Breast epithelium (tissue), 4 donors: ENCODE results near the gene REPS1. TPM values are rescaled to one million over a fixed set of nuclear protein-coding genes. Genes with fewer than 3 reads are reported as not detected.
"Not testable (repeated sequence)": the region's sequence is repeated elsewhere in the genome, so short reads cannot be mapped to it uniquely, and the experiment has no call there.

Experiments used
- DNase-seq, 2 donors: peaks; one replicate each; pipeline ENCODE4 v3.0.0-alpha.2; 2019; ENCODE audit warnings: low spot score in 2 of 2
- H3K27ac ChIP-seq, 2 donors: fragments of 200-600 bp; sonication (generic) in 1 of 2; one replicate each; pipeline ENCODE4 v1.5.1; 2016 to 2019; ENCODE audit warnings: mild to moderate bottlenecking in 1 of 2
- H3K27me3 ChIP-seq, 2 donors: fragments of 200-600 bp; sonication (generic) in 1 of 2; one replicate each; pipeline versions ENCODE4 v1.5.1 to v1.6.0; 2017 to 2019; ENCODE audit warnings: control low read depth in 1 of 2, mild to moderate bottlenecking in 1 of 2
- H3K36me3 ChIP-seq: fragments of 200-600 bp; one replicate; pipeline ENCODE4 v1.5.1; 2019
- H3K4me1 ChIP-seq, 2 donors: fragments of 200-600 bp; sonication (generic); one replicate each; pipeline ENCODE4 v1.5.1; 2016 to 2019; ENCODE audit warnings: control low read depth in 1 of 2
- H3K4me3 ChIP-seq, 3 donors: fragments of 200-600 bp; sonication (generic); 1 replicate in 2 of 3; 2 replicates in 1 of 3; pipeline ENCODE4 v1.5.1; 2016 to 2019; ENCODE audit warnings: mild to moderate bottlenecking in 3 of 3, moderate library complexity in 2 of 3
- H3K9me3 ChIP-seq, 2 donors: fragments of 200-600 bp; sonication (generic) in 1 of 2; one replicate each; pipeline ENCODE4 v1.5.1; 2016 to 2019; ENCODE audit warnings: control low read depth in 1 of 2
- POLR2A ChIP-seq: fragments of 450-650 bp; IDR thresholded peaks from one replicate; pipeline ENCODE4 v1.6.1; 2016; ENCODE audit warnings: antibody characterized with exemption, mild to moderate bottlenecking, moderate library complexity
- POLR2AphosphoS5 ChIP-seq, 3 donors: sonication (generic); formaldehyde crosslinking; IDR thresholded peaks; one replicate each; pipeline ENCODE4 v1.6.1; 2017; ENCODE audit warnings: antibody characterized with exemption in 3 of 3
- intact Hi-C: fragments of 100-400 bp; cut with DNase I; formaldehyde crosslinking; loops from one replicate; pipeline ENCODE4 v1.15.1; 2023; ENCODE audit warnings: low total_unique reads
- total RNA-seq, 3 donors: library from RNA; depleted of rRNA; stranded (reverse); fragments of >200 nt; gene quantifications; one replicate each; pipeline ENCODE4 v1.1.0, GENCODE V29; 2016
- TF ChIP-seq, protein P1 (sequence below), 3 donors: fragments of 450-650 bp; IDR thresholded peaks; one replicate each; pipeline ENCODE4 v1.5.1; 2016 to 2017; ENCODE audit warnings: antibody characterized with exemption in 3 of 3, mild to moderate bottlenecking in 3 of 3, moderate library complexity in 3 of 3

Gene REPS1
- total RNA-seq, 3 donors from 2014 or later, result 40.5 to 79.9 (median 66.5) TPM

DNA sequence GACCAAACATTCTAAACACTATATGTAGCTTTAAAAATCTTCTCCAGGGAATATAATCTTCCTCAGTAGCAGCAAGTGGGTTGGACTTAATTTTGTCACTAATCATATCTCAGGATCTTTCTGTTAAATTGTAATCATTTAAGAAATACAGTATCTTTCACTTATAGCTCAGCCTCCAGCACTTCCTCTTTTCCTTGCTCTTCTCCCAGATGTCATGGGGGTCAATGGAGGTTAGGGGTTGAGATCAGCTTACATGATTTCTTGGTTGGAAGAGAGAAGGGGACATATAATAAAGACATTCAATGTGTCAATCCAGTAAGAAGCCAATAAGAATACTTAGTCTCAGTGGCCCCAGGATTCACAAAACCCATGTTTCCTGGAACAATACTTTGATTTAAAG is 15.7 kb upstream of the REPS1 start:
- intact Hi-C loops, result no loop called here
- Histone ChIP-seq H3K27me3 (no peaks in the 10 kb centered on the region), H3K4me1 (no peaks in the 10 kb centered on the region), H3K9me3 (no peaks in the 10 kb centered on the region), H3K27ac (no peak overlapping the region), H3K36me3 (no peaks in the 10 kb centered on the region), H3K4me3 (no peak overlapping the region)
- DNase-seq, result no peak
- TF ChIP-seq, protein P1, sequence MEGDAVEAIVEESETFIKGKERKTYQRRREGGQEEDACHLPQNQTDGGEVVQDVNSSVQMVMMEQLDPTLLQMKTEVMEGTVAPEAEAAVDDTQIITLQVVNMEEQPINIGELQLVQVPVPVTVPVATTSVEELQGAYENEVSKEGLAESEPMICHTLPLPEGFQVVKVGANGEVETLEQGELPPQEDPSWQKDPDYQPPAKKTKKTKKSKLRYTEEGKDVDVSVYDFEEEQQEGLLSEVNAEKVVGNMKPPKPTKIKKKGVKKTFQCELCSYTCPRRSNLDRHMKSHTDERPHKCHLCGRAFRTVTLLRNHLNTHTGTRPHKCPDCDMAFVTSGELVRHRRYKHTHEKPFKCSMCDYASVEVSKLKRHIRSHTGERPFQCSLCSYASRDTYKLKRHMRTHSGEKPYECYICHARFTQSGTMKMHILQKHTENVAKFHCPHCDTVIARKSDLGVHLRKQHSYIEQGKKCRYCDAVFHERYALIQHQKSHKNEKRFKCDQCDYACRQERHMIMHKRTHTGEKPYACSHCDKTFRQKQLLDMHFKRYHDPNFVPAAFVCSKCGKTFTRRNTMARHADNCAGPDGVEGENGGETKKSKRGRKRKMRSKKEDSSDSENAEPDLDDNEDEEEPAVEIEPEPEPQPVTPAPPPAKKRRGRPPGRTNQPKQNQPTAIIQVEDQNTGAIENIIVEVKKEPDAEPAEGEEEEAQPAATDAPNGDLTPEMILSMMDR (IDR thresholded peaks at IDR 0.05), result no peak
- TF ChIP-seq POLR2A, result no peak
- no peak for TF ChIP-seq POLR2AphosphoS5 (IDR thresholded peaks at IDR 0.05)

DNA sequence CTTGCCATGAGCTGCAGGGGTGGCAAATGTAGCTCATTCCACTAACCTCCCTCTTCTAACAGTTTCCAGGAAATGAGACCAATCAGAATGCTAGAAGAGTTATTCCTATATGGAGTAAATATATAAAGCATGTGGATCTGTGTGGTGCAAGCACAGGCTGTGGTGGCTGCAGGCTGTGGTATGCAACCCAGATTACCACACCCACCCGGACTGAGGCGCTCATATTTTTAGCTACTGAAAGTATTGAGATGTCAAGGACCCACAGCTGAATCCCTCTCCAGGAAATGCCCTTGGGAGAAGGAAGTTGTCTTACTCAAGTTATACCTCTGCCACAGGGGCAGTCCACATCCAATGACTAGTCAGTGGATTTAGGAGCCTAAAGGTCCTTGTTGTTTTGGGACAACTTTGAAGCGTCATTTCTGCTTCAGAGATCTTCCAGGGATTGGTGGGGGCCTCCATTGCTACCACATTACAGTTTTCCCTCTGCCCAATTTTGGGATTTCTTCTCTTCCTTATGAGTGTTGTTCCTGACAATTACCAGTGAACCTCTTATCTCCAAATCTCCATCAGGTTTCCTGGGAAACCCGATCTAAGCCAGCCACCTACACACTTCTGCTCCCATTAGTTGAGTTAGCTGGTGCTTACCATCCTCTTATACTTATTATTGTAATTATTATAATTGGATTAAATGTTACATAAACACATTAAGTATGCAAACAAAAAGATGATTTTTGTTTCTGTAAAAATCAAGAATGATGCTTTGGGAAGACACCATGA is 12.1 kb upstream of the REPS1 start:
- TF ChIP-seq POLR2A (no peak), POLR2AphosphoS5 (IDR thresholded peaks at IDR 0.05) (no peak)

DNA sequence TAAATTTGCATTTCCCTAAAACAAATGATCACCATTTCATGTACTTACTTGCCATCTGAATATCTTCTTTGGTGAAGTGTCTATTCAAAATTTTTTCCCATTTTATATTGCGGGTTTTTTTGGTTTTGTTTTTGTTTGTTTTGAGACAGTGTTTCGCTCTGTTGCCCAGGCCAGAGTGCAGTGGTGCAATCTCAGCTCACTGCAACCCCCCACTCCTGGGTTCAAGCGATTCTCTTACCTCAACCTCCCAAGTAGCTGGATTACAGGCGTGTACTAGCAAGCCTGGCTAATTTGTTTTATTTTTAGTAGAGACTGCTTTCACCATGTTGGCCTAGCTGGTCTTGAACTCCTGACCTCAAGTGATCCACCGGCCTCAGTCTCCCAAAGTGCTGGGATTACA is 9.1 kb upstream of the REPS1 start:
- H3K27me3 ChIP-seq, result no peaks in the 10 kb centered on the region
- H3K4me3 ChIP-seq, result no peak overlapping the region
- TF ChIP-seq, protein P1 (IDR thresholded peaks at IDR 0.05), result no peak
- no peak for TF ChIP-seq POLR2AphosphoS5 (IDR thresholded peaks at IDR 0.05)
- H3K4me1 ChIP-seq, result no peaks in the 10 kb centered on the region
- intact Hi-C loops, result no loop called here
- no peak overlapping the region for H3K27ac ChIP-seq
- H3K9me3 ChIP-seq, result no peaks in the 10 kb centered on the region
- no peaks in the 10 kb centered on the region for H3K36me3 ChIP-seq
- no peak for DNase-seq

More for the DNA sequence above, 12.1 kb upstream of the REPS1 start:
- no peak for DNase-seq
- no peaks in the 10 kb centered on the region for H3K36me3 ChIP-seq
- intact Hi-C loops, result no loop called here
- no peak overlapping the region for H3K27ac ChIP-seq
- H3K9me3 ChIP-seq, result no peaks in the 10 kb centered on the region
- no peaks in the 10 kb centered on the region for H3K4me1 ChIP-seq
- no peaks in the 10 kb centered on the region for H3K27me3 ChIP-seq
- no peak overlapping the region for H3K4me3 ChIP-seq

- TF ChIP-seq POLR2A, result no peak
- TF ChIP-seq, protein P1 (IDR thresholded peaks at IDR 0.05), result no peak
- TF ChIP-seq POLR2AphosphoS5 (IDR thresholded peaks at IDR 0.05), result no peak
- no peak overlapping the region for H3K27ac ChIP-seq
- intact Hi-C loops, result no loop called here
These were observed 8.5 kb upstream of the REPS1 start for GRCh38 chr6:138996524-138996923.

GRCh38 chr6:138993410-138993809 is 5.4 kb upstream of the REPS1 start:
- H3K27ac ChIP-seq, H3K4me1 ChIP-seq, DNase-seq, H3K36me3 ChIP-seq, H3K27me3 ChIP-seq, intact Hi-C loops, H3K4me3 ChIP-seq, H3K9me3 ChIP-seq: not testable (repeated sequence)

More at GRCh38 chr6:138996524-138996923, 8.5 kb upstream of the REPS1 start:
- no peaks in the 10 kb centered on the region for H3K27me3 ChIP-seq
- no peaks in the 10 kb centered on the region for H3K36me3 ChIP-seq
- H3K4me1 ChIP-seq, result no peaks in the 10 kb centered on the region
- DNase-seq, result no peak
- H3K4me3 ChIP-seq, result no peak overlapping the region
- H3K9me3 ChIP-seq, result no peaks in the 10 kb centered on the region

DNA sequence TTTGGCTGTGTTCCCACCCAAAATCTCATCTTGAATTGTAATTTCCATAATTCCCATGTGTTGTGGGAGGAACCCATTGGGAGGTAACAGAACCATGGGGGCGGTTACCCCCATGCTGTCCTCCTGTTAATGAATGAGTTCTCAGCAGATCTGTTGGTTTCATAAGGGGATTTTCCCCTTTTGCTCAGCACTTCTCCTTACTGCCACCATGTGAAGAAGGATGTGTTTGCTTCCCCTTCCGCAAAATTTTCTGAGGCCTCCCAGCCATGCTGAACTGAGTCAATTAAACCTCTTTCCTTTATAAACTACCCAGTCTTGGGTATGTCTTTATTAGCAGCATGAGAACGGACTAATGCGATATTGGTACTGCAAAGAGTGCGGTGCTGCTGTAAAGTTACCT is 4.9 kb upstream of the REPS1 start:
- H3K27ac ChIP-seq, H3K9me3 ChIP-seq, H3K4me1 ChIP-seq, intact Hi-C loops, H3K36me3 ChIP-seq, H3K4me3 ChIP-seq, H3K27me3 ChIP-seq, DNase-seq: not testable (repeated sequence)
